NCI-H446 (cell line): ENCODE results near the gene DLG2.
A peak's percentile ranks its signal among the peaks of the same experiment; 100 is the strongest.
"Not testable (repeated sequence)": the region's sequence is repeated elsewhere in the genome, so short reads cannot be mapped to it uniquely, and the experiment has no call there.

Source experiments
- DNase-seq, 2 experiments: peaks; one replicate each; lab custom pipeline; 2025; lab: John Stamatoyannopoulos, UW

Gene DLG2

GRCh38 chr11:83467837-83468236 is 2159.3 kb downstream of the DLG2 start:
- no peak for DNase-seq

GRCh38 chr11:83464160-83464944 is 2162.8 kb downstream of the DLG2 start:
- peak in 1 of 2 experiments; percentile 55 for DNase-seq

GRCh38 chr11:83459798-83460197 is 2167.3 kb downstream of the DLG2 start:
- DNase-seq = no peak

GRCh38 chr11:83456566-83456965 is 2170.6 kb downstream of the DLG2 start:
- no peak for DNase-seq

- no peak for DNase-seq
Observed at GRCh38 chr11:83456075-83456474, 2171.1 kb downstream of the DLG2 start.

GRCh38 chr11:83455356-83455755 is 2171.8 kb downstream of the DLG2 start:
- no peak for DNase-seq

GRCh38 chr11:83454674-83455073 is 2172.5 kb downstream of the DLG2 start:
- no peak for DNase-seq

- no peak for DNase-seq
Observed at GRCh38 chr11:83449338-83449913, 2177.7 kb downstream of the DLG2 start.

GRCh38 chr11:83448686-83449085 is 2178.5 kb downstream of the DLG2 start:
- no peak for DNase-seq

- DNase-seq = not testable (repeated sequence)
Observed at GRCh38 chr11:83443880-83444279, 2183.3 kb downstream of the DLG2 start.

- DNase-seq = no peak
Observed at GRCh38 chr11:83441601-83442000, 2185.5 kb downstream of the DLG2 start.

GRCh38 chr11:83441171-83441570 is 2186.0 kb downstream of the DLG2 start:
- DNase-seq = no peak

- no peak for DNase-seq
Observed at GRCh38 chr11:83438438-83438837, 2188.7 kb downstream of the DLG2 start.

GRCh38 chr11:83437939-83438338 is 2189.2 kb downstream of the DLG2 start:
- no peak for DNase-seq

- no peak for DNase-seq
Observed at GRCh38 chr11:83436855-83437254, 2190.3 kb downstream of the DLG2 start.

GRCh38 chr11:83434812-83435211 is 2192.3 kb downstream of the DLG2 start:
- not testable (repeated sequence) for DNase-seq

GRCh38 chr11:83427943-83428342 is 2199.2 kb downstream of the DLG2 start:
- DNase-seq = no peak

GRCh38 chr11:83427501-83427900 is 2199.6 kb downstream of the DLG2 start:
- DNase-seq = no peak

- no peak for DNase-seq
Observed at GRCh38 chr11:83425137-83425466, 2202.0 kb downstream of the DLG2 start.

GRCh38 chr11:83424376-83425136 is 2202.6 kb downstream of the DLG2 start:
- no peak for DNase-seq

- DNase-seq = not testable (repeated sequence)
Observed at GRCh38 chr11:83422641-83423040, 2204.5 kb downstream of the DLG2 start.

- DNase-seq = no peak
Observed at GRCh38 chr11:83410605-83411565, 2216.3 kb downstream of the DLG2 start.
